Measurements from ENCODE around the gene ME3.

The ME3 gene

DNA sequence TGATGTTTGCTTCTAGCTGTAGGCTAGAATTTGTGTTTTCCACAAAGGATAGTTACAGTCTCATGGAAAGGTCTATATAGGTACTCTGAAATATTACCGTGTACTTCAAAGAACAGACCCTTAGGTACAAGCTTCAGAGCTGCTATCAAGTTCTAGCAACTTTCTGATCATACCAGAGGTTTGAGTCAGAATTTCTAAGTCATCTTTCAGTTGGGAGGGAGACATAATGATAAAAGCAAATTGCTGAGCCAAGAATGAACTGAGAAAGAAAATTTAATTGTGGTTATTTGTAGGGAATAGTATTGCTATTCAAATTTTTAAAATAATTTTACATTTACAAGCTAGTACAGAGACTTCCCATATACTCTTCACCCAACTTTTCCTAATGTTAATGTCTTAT, 19.9 kb upstream of the ME3 start:
- TF ChIP-seq TAF1 (IDR thresholded peaks at IDR 0.05; ENCODE audit: borderline replicate concordance, insufficient read depth, low read length) (no peak), FOXP2 (optimal IDR thresholded peaks at IDR 0.05; ENCODE audit: borderline replicate concordance, extremely low read depth, extremely low read length, insufficient read depth) (no peak), SIN3A (IDR thresholded peaks at IDR 0.05; ENCODE audit: borderline replicate concordance, insufficient read depth, low read length) (no peak), POLR2AphosphoS5 (IDR thresholded peaks at IDR 0.05; ENCODE audit: low read depth, low read length) (no peak)
- TF ChIP-seq, protein P1, sequence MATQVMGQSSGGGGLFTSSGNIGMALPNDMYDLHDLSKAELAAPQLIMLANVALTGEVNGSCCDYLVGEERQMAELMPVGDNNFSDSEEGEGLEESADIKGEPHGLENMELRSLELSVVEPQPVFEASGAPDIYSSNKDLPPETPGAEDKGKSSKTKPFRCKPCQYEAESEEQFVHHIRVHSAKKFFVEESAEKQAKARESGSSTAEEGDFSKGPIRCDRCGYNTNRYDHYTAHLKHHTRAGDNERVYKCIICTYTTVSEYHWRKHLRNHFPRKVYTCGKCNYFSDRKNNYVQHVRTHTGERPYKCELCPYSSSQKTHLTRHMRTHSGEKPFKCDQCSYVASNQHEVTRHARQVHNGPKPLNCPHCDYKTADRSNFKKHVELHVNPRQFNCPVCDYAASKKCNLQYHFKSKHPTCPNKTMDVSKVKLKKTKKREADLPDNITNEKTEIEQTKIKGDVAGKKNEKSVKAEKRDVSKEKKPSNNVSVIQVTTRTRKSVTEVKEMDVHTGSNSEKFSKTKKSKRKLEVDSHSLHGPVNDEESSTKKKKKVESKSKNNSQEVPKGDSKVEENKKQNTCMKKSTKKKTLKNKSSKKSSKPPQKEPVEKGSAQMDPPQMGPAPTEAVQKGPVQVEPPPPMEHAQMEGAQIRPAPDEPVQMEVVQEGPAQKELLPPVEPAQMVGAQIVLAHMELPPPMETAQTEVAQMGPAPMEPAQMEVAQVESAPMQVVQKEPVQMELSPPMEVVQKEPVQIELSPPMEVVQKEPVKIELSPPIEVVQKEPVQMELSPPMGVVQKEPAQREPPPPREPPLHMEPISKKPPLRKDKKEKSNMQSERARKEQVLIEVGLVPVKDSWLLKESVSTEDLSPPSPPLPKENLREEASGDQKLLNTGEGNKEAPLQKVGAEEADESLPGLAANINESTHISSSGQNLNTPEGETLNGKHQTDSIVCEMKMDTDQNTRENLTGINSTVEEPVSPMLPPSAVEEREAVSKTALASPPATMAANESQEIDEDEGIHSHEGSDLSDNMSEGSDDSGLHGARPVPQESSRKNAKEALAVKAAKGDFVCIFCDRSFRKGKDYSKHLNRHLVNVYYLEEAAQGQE (IDR thresholded peaks at IDR 0.05; ENCODE audit: insufficient read depth in 1 of 2, low read depth in 2 of 2, low read length in 2 of 2), result no peak

DNA sequence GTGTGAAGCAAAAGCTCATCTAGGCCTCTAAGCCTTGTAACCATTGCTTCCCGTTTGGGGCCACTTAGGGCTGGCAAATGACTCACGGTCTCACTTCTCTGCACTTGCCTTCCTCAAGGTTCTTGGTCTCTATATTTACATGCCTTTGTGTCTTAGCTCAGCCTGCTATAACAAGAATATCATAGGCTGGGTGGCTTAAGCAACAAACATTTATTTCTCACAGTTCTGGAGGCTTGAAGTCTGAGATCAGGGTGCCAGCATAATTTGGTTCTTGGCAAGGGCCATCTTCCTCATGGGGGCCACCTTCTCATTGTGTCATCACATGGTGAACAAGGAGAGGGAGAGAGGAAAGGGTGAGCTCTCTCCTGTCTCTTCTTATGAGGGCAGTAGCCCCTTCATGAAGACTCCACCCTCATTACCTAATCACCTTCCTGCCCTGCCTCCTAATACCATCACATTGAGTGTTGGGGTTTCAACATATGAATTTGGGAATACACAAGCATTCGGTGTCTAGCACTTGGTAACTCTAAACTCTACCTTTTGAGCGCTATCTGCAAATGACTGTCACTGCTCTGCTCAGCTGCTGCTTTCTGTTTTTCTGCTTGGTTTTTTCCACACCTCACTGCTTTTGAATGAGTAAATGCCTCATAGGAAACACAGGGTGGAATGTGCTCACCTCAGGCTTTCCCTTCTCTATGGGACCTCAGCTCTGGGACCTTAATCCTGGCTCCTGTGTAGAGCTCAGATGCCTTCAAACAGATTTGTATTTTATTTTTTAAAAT, 16.2 kb upstream of the ME3 start:
- TF ChIP-seq, protein P1 (IDR thresholded peaks at IDR 0.05; ENCODE audit: insufficient read depth in 1 of 2, low read depth in 2 of 2, low read length in 2 of 2), result no peak
- TF ChIP-seq SIN3A (IDR thresholded peaks at IDR 0.05; ENCODE audit: borderline replicate concordance, insufficient read depth, low read length) (no peak), TAF1 (IDR thresholded peaks at IDR 0.05; ENCODE audit: borderline replicate concordance, insufficient read depth, low read length) (no peak), POLR2AphosphoS5 (IDR thresholded peaks at IDR 0.05; ENCODE audit: low read depth, low read length) (no peak), FOXP2 (optimal IDR thresholded peaks at IDR 0.05; ENCODE audit: borderline replicate concordance, extremely low read depth, extremely low read length, insufficient read depth) (no peak)

DNA sequence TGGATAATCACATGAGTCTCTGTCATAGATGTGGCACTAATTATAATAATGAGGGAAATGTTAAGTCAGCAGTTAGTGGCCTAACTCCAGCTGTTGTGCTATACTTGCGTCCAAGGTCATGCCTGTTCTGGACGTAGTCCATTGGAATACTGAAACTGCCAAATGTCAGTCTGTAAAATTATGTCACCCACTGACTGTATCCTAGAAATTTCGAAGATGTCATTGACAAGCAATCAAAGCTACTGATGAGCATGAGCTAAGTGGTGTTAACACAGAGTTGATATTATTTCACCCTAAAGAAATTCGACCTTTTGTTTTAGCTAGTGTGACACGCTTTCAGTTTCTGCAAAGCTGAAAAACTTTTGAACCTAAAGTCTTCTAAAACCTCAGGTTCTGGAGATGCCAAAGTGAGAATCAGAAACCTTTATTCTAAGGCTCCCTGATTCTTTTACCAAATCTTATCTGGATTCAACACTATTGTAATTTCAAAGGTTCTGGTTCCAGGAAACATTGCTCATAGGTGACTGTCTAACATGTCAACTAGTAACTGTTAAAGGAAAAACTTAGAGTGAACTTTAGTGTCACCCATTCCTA, 14.9 kb upstream of the ME3 start:
- TF ChIP-seq, protein P1 (IDR thresholded peaks at IDR 0.05; ENCODE audit: insufficient read depth in 1 of 2, low read depth in 2 of 2, low read length in 2 of 2), result no peak
- TF ChIP-seq SIN3A (IDR thresholded peaks at IDR 0.05; ENCODE audit: borderline replicate concordance, insufficient read depth, low read length) (no peak), TAF1 (IDR thresholded peaks at IDR 0.05; ENCODE audit: borderline replicate concordance, insufficient read depth, low read length) (no peak), FOXP2 (optimal IDR thresholded peaks at IDR 0.05; ENCODE audit: borderline replicate concordance, extremely low read depth, extremely low read length, insufficient read depth) (no peak), POLR2AphosphoS5 (IDR thresholded peaks at IDR 0.05; ENCODE audit: low read depth, low read length) (no peak)

- TF ChIP-seq, protein P1 (IDR thresholded peaks at IDR 0.05; ENCODE audit: insufficient read depth in 1 of 2, low read depth in 2 of 2, low read length in 2 of 2), result no peak
- TF ChIP-seq TAF1 (IDR thresholded peaks at IDR 0.05; ENCODE audit: borderline replicate concordance, insufficient read depth, low read length) (no peak), SIN3A (IDR thresholded peaks at IDR 0.05; ENCODE audit: borderline replicate concordance, insufficient read depth, low read length) (no peak), FOXP2 (optimal IDR thresholded peaks at IDR 0.05; ENCODE audit: borderline replicate concordance, extremely low read depth, extremely low read length, insufficient read depth) (no peak), POLR2AphosphoS5 (IDR thresholded peaks at IDR 0.05; ENCODE audit: low read depth, low read length) (no peak)
Observed at GRCh38 chr11:86686531-86686930, 14.1 kb upstream of the ME3 start.

All from PFSK-1 (cell line).